ENCODE results near the gene RDH16.

RDH16 gene

GRCh38 chr12:57003395-57003794 is 46.0 kb upstream of the RDH16 start:
- ATAC-seq, result no peak
- no peak for TF ChIP-seq ZFP30 (CRISPR knock-in tag; IDR thresholded peaks at IDR 0.05)
- TF ChIP-seq ESRRG (CRISPR knock-in tag; IDR thresholded peaks at IDR 0.05), result no peak
- no peak for TF ChIP-seq CREB5 (CRISPR knock-in tag; IDR thresholded peaks at IDR 0.05; ENCODE audit: low read depth)
- no peak for TF ChIP-seq CSDC2 (CRISPR knock-in tag; IDR thresholded peaks at IDR 0.05)
- no peak for TF ChIP-seq TOX (CRISPR knock-in tag; IDR thresholded peaks at IDR 0.05; ENCODE audit: borderline replicate concordance)
- no peak for TF ChIP-seq TSHZ2 (CRISPR knock-in tag; IDR thresholded peaks at IDR 0.05)
- TF ChIP-seq RARB (CRISPR knock-in tag; IDR thresholded peaks at IDR 0.05), result no peak
- no peak for TF ChIP-seq BACH2 (CRISPR knock-in tag; IDR thresholded peaks at IDR 0.05; ENCODE audit: borderline replicate concordance)
- TF ChIP-seq OSR1 (CRISPR knock-in tag; IDR thresholded peaks at IDR 0.05), result no peak
- TF ChIP-seq ZNF565 (CRISPR knock-in tag; conservative IDR thresholded peaks at IDR 0.05; ENCODE audit: low read depth), result no peak
- TF ChIP-seq ZNF70 (CRISPR knock-in tag; IDR thresholded peaks at IDR 0.05), result no peak
- TF ChIP-seq ARNTL (CRISPR knock-in tag; IDR thresholded peaks at IDR 0.05; ENCODE audit: borderline replicate concordance, low read depth), result no peak
- TF ChIP-seq TCF4 (CRISPR knock-in tag; IDR thresholded peaks at IDR 0.05; ENCODE audit: borderline replicate concordance), result no peak
- no peak for TF ChIP-seq ZNF8 (CRISPR knock-in tag; IDR thresholded peaks at IDR 0.05)
- no peak for TF ChIP-seq ZC3H10 (CRISPR knock-in tag; IDR thresholded peaks at IDR 0.05)
- TF ChIP-seq SNAI2 (CRISPR knock-in tag; IDR thresholded peaks at IDR 0.05), result no peak
- no peak for TF ChIP-seq GLIS3 (CRISPR knock-in tag; IDR thresholded peaks at IDR 0.05)

GRCh38 chr12:57001448-57001906 is 44.1 kb upstream of the RDH16 start:
- no peak for TF ChIP-seq ZNF70 (CRISPR knock-in tag; IDR thresholded peaks at IDR 0.05)
- no peak for TF ChIP-seq CSDC2 (CRISPR knock-in tag; IDR thresholded peaks at IDR 0.05)
- TF ChIP-seq RARB (CRISPR knock-in tag; IDR thresholded peaks at IDR 0.05), result no peak
- TF ChIP-seq ZC3H10 (CRISPR knock-in tag; IDR thresholded peaks at IDR 0.05), result no peak
- no peak for TF ChIP-seq ZNF565 (CRISPR knock-in tag; conservative IDR thresholded peaks at IDR 0.05; ENCODE audit: low read depth)
- no peak for TF ChIP-seq CSRNP3 (CRISPR knock-in tag; IDR thresholded peaks at IDR 0.05)
- no peak for TF ChIP-seq TOX (CRISPR knock-in tag; IDR thresholded peaks at IDR 0.05; ENCODE audit: borderline replicate concordance)
- no peak for TF ChIP-seq POU6F1 (CRISPR knock-in tag; IDR thresholded peaks at IDR 0.05; ENCODE audit: borderline replicate concordance, low read depth)
- TF ChIP-seq TCF4 (CRISPR knock-in tag; IDR thresholded peaks at IDR 0.05; ENCODE audit: borderline replicate concordance), result no peak
- TF ChIP-seq SNAI2 (CRISPR knock-in tag; IDR thresholded peaks at IDR 0.05), result no peak
- ATAC-seq, result peak; percentile 49; the same call in 2 of the 3 replicates

- no peak for TF ChIP-seq ZNF565 (CRISPR knock-in tag; conservative IDR thresholded peaks at IDR 0.05; ENCODE audit: low read depth)
- no peak for TF ChIP-seq TOX (CRISPR knock-in tag; IDR thresholded peaks at IDR 0.05; ENCODE audit: borderline replicate concordance)
- no peak for TF ChIP-seq OSR1 (CRISPR knock-in tag; IDR thresholded peaks at IDR 0.05)
- TF ChIP-seq GLIS3 (CRISPR knock-in tag; IDR thresholded peaks at IDR 0.05), result no peak
- TF ChIP-seq BACH2 (CRISPR knock-in tag; IDR thresholded peaks at IDR 0.05; ENCODE audit: borderline replicate concordance), result no peak
- no peak for TF ChIP-seq PATZ1 (CRISPR knock-in tag; IDR thresholded peaks at IDR 0.05; ENCODE audit: borderline replicate concordance)
- TF ChIP-seq ZFP30 (CRISPR knock-in tag; IDR thresholded peaks at IDR 0.05), result no peak
- TF ChIP-seq CSDC2 (CRISPR knock-in tag; IDR thresholded peaks at IDR 0.05), result no peak
- no peak for TF ChIP-seq ZNF8 (CRISPR knock-in tag; IDR thresholded peaks at IDR 0.05)
- TF ChIP-seq SNAI2 (CRISPR knock-in tag; IDR thresholded peaks at IDR 0.05), result no peak
- no peak for TF ChIP-seq PPARA (CRISPR knock-in tag; IDR thresholded peaks at IDR 0.05; ENCODE audit: borderline replicate concordance)
- TF ChIP-seq RARB (CRISPR knock-in tag; IDR thresholded peaks at IDR 0.05), result no peak
- TF ChIP-seq ZFP3 (CRISPR knock-in tag; IDR thresholded peaks at IDR 0.05), result no peak
- TF ChIP-seq ARNTL (CRISPR knock-in tag; IDR thresholded peaks at IDR 0.05; ENCODE audit: borderline replicate concordance, low read depth), result no peak
- TF ChIP-seq POU6F1 (CRISPR knock-in tag; IDR thresholded peaks at IDR 0.05; ENCODE audit: borderline replicate concordance, low read depth), result no peak
- TF ChIP-seq ZC3H10 (CRISPR knock-in tag; IDR thresholded peaks at IDR 0.05), result no peak
- no peak for TF ChIP-seq CREB5 (CRISPR knock-in tag; IDR thresholded peaks at IDR 0.05; ENCODE audit: low read depth)
- no peak for TF ChIP-seq ZNF70 (CRISPR knock-in tag; IDR thresholded peaks at IDR 0.05)
- no peak for TF ChIP-seq ISL1 (CRISPR knock-in tag; IDR thresholded peaks at IDR 0.05)
- no peak for TF ChIP-seq TCF4 (CRISPR knock-in tag; IDR thresholded peaks at IDR 0.05; ENCODE audit: borderline replicate concordance)
- ATAC-seq, result no peak
Measured at GRCh38 chr12:57000393-57000792, 43.0 kb upstream of the RDH16 start.
